ENCODE results near the gene BEST2.
"Not testable (repeated sequence)": the region's sequence is repeated elsewhere in the genome, so short reads cannot be mapped to it uniquely, and the experiment has no call there.

The BEST2 gene

GRCh38 chr19:12793290-12794195 is 42.0 kb downstream of the BEST2 start:
- Mint-ChIP-seq H3K4me1 (ENCODE audit: low read depth) (peaks cover 41% of the 10 kb centered on the region), H3K27me3 (no peaks in the 10 kb centered on the region), H3K4me3 (peak overlapping the region; percentile 95), H3K27ac (peak overlapping the region; percentile 97), H3K36me3 (no peaks in the 10 kb centered on the region), H3K9me3 (ENCODE audit: low read depth) (no peaks in the 10 kb centered on the region)

GRCh38 chr19:12794196-12794941 is 42.8 kb downstream of the BEST2 start:
- Mint-ChIP-seq H3K4me3 (peak overlapping the region; percentile 86), H3K27ac (peak overlapping the region; percentile 93), H3K27me3 (no peaks in the 10 kb centered on the region), H3K4me1 (ENCODE audit: low read depth) (peaks cover 34% of the 10 kb centered on the region), H3K36me3 (no peaks in the 10 kb centered on the region), H3K9me3 (ENCODE audit: low read depth) (no peaks in the 10 kb centered on the region)

GRCh38 chr19:12794971-12795381 is 43.4 kb downstream of the BEST2 start:
- Mint-ChIP-seq H3K36me3 (no peaks in the 10 kb centered on the region), H3K9me3 (ENCODE audit: low read depth) (no peaks in the 10 kb centered on the region), H3K27ac (peak overlapping the region; percentile 93), H3K4me1 (ENCODE audit: low read depth) (peaks cover 37% of the 10 kb centered on the region), H3K4me3 (peak overlapping the region; percentile 86), H3K27me3 (no peaks in the 10 kb centered on the region)

GRCh38 chr19:12796146-12797071 is 44.8 kb downstream of the BEST2 start:
- peak overlapping the region; percentile 79 for H3K4me3 Mint-ChIP-seq
- no peaks in the 10 kb centered on the region for H3K36me3 Mint-ChIP-seq
- peak overlapping the region; percentile 85 for H3K27ac Mint-ChIP-seq
- H3K27me3 Mint-ChIP-seq: no peaks in the 10 kb centered on the region
- H3K4me1 Mint-ChIP-seq (ENCODE audit: low read depth): peaks cover 36% of the 10 kb centered on the region
- H3K9me3 Mint-ChIP-seq (ENCODE audit: low read depth): no peaks in the 10 kb centered on the region

- Mint-ChIP-seq H3K27me3 (no peaks in the 10 kb centered on the region), H3K27ac (no peak overlapping the region), H3K4me3 (no peak overlapping the region), H3K4me1 (ENCODE audit: low read depth) (peaks cover 38% of the 10 kb centered on the region), H3K36me3 (no peaks in the 10 kb centered on the region), H3K9me3 (ENCODE audit: low read depth) (no peaks in the 10 kb centered on the region)
Observed at GRCh38 chr19:12797141-12797587, 45.6 kb downstream of the BEST2 start.

- H3K4me3 Mint-ChIP-seq; H3K27me3 Mint-ChIP-seq; H3K36me3 Mint-ChIP-seq; H3K9me3 Mint-ChIP-seq (ENCODE audit: low read depth); H3K27ac Mint-ChIP-seq: not testable (repeated sequence)
- peaks cover 42% of the 10 kb centered on the region for H3K4me1 Mint-ChIP-seq (ENCODE audit: low read depth)
Observed at GRCh38 chr19:12797607-12798006, 46.0 kb downstream of the BEST2 start.

GRCh38 chr19:12799742-12800465 is 48.3 kb downstream of the BEST2 start:
- H3K4me3 Mint-ChIP-seq: peak overlapping the region; percentile 88
- no peak overlapping the region for H3K27ac Mint-ChIP-seq
- no peaks in the 10 kb centered on the region for H3K27me3 Mint-ChIP-seq

GRCh38 chr19:12800466-12800770 is 48.8 kb downstream of the BEST2 start:
- Mint-ChIP-seq H3K27ac (peak overlapping the region; percentile 75), H3K9me3 (ENCODE audit: low read depth) (no peaks in the 10 kb centered on the region), H3K27me3 (no peaks in the 10 kb centered on the region), H3K4me3 (peak overlapping the region; percentile 88), H3K4me1 (ENCODE audit: low read depth) (peaks cover 34% of the 10 kb centered on the region), H3K36me3 (no peaks in the 10 kb centered on the region)

More at GRCh38 chr19:12799742-12800465, 48.3 kb downstream of the BEST2 start:
- Mint-ChIP-seq H3K36me3 (no peaks in the 10 kb centered on the region), H3K4me1 (ENCODE audit: low read depth) (peaks cover 36% of the 10 kb centered on the region), H3K9me3 (ENCODE audit: low read depth) (no peaks in the 10 kb centered on the region)

GRCh38 chr19:12800923-12801465 is 49.4 kb downstream of the BEST2 start:
- H3K27ac Mint-ChIP-seq: peak overlapping the region; percentile 75
- H3K27me3 Mint-ChIP-seq: no peaks in the 10 kb centered on the region
- H3K4me1 Mint-ChIP-seq (ENCODE audit: low read depth): peaks cover 30% of the 10 kb centered on the region
- no peaks in the 10 kb centered on the region for H3K36me3 Mint-ChIP-seq
- H3K4me3 Mint-ChIP-seq: peak overlapping the region; percentile 88
- H3K9me3 Mint-ChIP-seq (ENCODE audit: low read depth): no peaks in the 10 kb centered on the region

GRCh38 chr19:12801466-12802266 is 50.1 kb downstream of the BEST2 start, which contains the start of the genes PRDX2 and THSD8:
TSS of gene PRDX2 (minus strand) at chr19:12801800. CDS start at chr19:12801261, 539 bp downstream.
TSS of gene THSD8 (plus strand) at chr19:12802069. CDS start at chr19:12802072, 3 bp downstream.
- Mint-ChIP-seq H3K4me3 (peak within 1 kb of the TSS; percentile 88), H3K27me3 (no peaks in the 10 kb centered on the region), H3K4me1 (ENCODE audit: low read depth) (peaks cover 29% of the 10 kb centered on the region), H3K27ac (peak within 1 kb of the TSS; percentile 75), H3K9me3 (ENCODE audit: low read depth) (no peaks in the 10 kb centered on the region), H3K36me3 (no peaks in the 10 kb centered on the region)

GRCh38 chr19:12802267-12803106 is 50.9 kb downstream of the BEST2 start:
- Mint-ChIP-seq H3K4me3 (peak overlapping the region; percentile 88), H3K9me3 (ENCODE audit: low read depth) (no peaks in the 10 kb centered on the region), H3K27ac (no peak overlapping the region), H3K36me3 (no peaks in the 10 kb centered on the region), H3K27me3 (no peaks in the 10 kb centered on the region), H3K4me1 (ENCODE audit: low read depth) (peaks cover 31% of the 10 kb centered on the region)

GRCh38 chr19:12804051-12804450 is 52.5 kb downstream of the BEST2 start:
- H3K9me3 Mint-ChIP-seq (ENCODE audit: low read depth): no peaks in the 10 kb centered on the region
- H3K4me1 Mint-ChIP-seq (ENCODE audit: low read depth): peaks cover 35% of the 10 kb centered on the region
- peaks cover 4% of the 10 kb centered on the region for H3K36me3 Mint-ChIP-seq
- H3K4me3 Mint-ChIP-seq: no peak overlapping the region
- H3K27me3 Mint-ChIP-seq: no peaks in the 10 kb centered on the region
- no peak overlapping the region for H3K27ac Mint-ChIP-seq

Measured in activated naive CD8-positive, alpha-beta T cell (primary cell).